Measurements from ENCODE around the gene PROCR.

PROCR gene

DNA sequence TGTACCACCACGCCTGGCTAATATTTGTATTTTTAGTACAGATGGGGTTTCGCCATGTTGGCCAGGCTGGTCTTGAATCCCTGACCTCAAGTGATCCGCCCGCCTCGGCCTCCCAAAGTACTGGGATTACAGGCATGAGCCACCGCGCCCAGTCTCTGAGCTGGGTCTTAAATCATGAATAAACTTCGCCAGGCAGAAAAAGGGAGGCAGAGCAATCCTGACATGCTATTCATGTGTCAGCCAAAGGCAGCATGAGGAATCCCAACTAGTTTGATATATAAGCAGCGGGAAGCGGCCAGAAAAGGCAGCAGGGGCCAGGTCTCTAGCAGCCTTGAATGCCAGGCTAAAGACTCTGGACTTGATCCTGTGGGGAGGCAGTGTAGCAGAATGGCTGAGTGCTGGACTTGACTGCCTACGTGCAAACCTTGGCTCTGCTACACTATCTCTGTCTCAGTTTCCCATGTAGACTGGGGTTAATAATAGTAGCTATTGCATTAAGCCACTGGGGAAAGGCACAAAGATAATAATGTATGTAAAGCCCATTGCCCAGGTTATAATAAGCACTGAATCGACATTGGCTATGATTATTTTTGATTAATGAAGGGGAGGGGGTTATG, 1.8 kb downstream of the PROCR start:
- no peak for TF ChIP-seq RAD21 (IDR thresholded peaks at IDR 0.05; ENCODE audit: low read depth)
- no peak for TF ChIP-seq CREB1 (IDR thresholded peaks at IDR 0.05; ENCODE audit: low read depth)
- no peak for TF ChIP-seq TEAD4 (IDR thresholded peaks at IDR 0.05)
- no peak for TF ChIP-seq MAX (IDR thresholded peaks at IDR 0.05)
- TF ChIP-seq CEBPB (IDR thresholded peaks at IDR 0.05) = no peak
- TF ChIP-seq YY1 (IDR thresholded peaks at IDR 0.05; ENCODE audit: low read depth) = no peak
- TF ChIP-seq, protein P1, sequence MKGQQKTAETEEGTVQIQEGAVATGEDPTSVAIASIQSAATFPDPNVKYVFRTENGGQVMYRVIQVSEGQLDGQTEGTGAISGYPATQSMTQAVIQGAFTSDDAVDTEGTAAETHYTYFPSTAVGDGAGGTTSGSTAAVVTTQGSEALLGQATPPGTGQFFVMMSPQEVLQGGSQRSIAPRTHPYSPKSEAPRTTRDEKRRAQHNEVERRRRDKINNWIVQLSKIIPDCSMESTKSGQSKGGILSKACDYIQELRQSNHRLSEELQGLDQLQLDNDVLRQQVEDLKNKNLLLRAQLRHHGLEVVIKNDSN (IDR thresholded peaks at IDR 0.05) = no peak

- peak; percentile 78 for TF ChIP-seq MAX (IDR thresholded peaks at IDR 0.05)
- no peak for TF ChIP-seq TAF1 (IDR thresholded peaks at IDR 0.05; ENCODE audit: low read depth)
- no peak for TF ChIP-seq NFIC (IDR thresholded peaks at IDR 0.05)
Observed at GRCh38 chr20:35174458-35175216, 2.8 kb downstream of the PROCR start.

DNA sequence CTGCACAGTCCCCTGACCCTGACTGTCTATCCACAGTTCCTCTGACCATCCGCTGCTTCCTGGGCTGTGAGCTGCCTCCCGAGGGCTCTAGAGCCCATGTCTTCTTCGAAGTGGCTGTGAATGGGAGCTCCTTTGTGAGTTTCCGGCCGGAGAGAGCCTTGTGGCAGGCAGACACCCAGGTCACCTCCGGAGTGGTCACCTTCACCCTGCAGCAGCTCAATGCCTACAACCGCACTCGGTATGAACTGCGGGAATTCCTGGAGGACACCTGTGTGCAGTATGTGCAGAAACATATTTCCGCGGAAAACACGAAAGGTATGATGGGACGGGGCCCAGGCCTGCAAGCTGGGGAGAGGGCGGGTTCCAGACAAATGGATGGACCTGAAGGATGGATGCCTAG, 4.3 kb downstream of the PROCR start:
- no peak for TF ChIP-seq TAF1 (IDR thresholded peaks at IDR 0.05; ENCODE audit: low read depth)
- TF ChIP-seq, protein P1 (IDR thresholded peaks at IDR 0.05) = no peak
- TF ChIP-seq EP300 (IDR thresholded peaks at IDR 0.05; ENCODE audit: borderline replicate concordance) = no peak
- TF ChIP-seq CREB1 (IDR thresholded peaks at IDR 0.05; ENCODE audit: low read depth) = no peak
- no peak for TF ChIP-seq YY1 (IDR thresholded peaks at IDR 0.05; ENCODE audit: low read depth)
- TF ChIP-seq TEAD4 (IDR thresholded peaks at IDR 0.05) = no peak
- TF ChIP-seq TCF12 (IDR thresholded peaks at IDR 0.05; ENCODE audit: low read depth) = no peak
- no peak for TF ChIP-seq CEBPB (IDR thresholded peaks at IDR 0.05)
- TF ChIP-seq RAD21 (IDR thresholded peaks at IDR 0.05; ENCODE audit: low read depth) = no peak
- TF ChIP-seq FOXM1 (IDR thresholded peaks at IDR 0.05; ENCODE audit: borderline replicate concordance, low read depth) = no peak
- TF ChIP-seq EGR1 (IDR thresholded peaks at IDR 0.05) = no peak
- TF ChIP-seq MAX (IDR thresholded peaks at IDR 0.05) = no peak
- no peak for TF ChIP-seq ZBTB7A (IDR thresholded peaks at IDR 0.05; ENCODE audit: low read depth)
- TF ChIP-seq NFIC (IDR thresholded peaks at IDR 0.05) = no peak
- TF ChIP-seq, protein P2, sequence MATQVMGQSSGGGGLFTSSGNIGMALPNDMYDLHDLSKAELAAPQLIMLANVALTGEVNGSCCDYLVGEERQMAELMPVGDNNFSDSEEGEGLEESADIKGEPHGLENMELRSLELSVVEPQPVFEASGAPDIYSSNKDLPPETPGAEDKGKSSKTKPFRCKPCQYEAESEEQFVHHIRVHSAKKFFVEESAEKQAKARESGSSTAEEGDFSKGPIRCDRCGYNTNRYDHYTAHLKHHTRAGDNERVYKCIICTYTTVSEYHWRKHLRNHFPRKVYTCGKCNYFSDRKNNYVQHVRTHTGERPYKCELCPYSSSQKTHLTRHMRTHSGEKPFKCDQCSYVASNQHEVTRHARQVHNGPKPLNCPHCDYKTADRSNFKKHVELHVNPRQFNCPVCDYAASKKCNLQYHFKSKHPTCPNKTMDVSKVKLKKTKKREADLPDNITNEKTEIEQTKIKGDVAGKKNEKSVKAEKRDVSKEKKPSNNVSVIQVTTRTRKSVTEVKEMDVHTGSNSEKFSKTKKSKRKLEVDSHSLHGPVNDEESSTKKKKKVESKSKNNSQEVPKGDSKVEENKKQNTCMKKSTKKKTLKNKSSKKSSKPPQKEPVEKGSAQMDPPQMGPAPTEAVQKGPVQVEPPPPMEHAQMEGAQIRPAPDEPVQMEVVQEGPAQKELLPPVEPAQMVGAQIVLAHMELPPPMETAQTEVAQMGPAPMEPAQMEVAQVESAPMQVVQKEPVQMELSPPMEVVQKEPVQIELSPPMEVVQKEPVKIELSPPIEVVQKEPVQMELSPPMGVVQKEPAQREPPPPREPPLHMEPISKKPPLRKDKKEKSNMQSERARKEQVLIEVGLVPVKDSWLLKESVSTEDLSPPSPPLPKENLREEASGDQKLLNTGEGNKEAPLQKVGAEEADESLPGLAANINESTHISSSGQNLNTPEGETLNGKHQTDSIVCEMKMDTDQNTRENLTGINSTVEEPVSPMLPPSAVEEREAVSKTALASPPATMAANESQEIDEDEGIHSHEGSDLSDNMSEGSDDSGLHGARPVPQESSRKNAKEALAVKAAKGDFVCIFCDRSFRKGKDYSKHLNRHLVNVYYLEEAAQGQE (IDR thresholded peaks at IDR 0.05; ENCODE audit: low read depth) = no peak

DNA sequence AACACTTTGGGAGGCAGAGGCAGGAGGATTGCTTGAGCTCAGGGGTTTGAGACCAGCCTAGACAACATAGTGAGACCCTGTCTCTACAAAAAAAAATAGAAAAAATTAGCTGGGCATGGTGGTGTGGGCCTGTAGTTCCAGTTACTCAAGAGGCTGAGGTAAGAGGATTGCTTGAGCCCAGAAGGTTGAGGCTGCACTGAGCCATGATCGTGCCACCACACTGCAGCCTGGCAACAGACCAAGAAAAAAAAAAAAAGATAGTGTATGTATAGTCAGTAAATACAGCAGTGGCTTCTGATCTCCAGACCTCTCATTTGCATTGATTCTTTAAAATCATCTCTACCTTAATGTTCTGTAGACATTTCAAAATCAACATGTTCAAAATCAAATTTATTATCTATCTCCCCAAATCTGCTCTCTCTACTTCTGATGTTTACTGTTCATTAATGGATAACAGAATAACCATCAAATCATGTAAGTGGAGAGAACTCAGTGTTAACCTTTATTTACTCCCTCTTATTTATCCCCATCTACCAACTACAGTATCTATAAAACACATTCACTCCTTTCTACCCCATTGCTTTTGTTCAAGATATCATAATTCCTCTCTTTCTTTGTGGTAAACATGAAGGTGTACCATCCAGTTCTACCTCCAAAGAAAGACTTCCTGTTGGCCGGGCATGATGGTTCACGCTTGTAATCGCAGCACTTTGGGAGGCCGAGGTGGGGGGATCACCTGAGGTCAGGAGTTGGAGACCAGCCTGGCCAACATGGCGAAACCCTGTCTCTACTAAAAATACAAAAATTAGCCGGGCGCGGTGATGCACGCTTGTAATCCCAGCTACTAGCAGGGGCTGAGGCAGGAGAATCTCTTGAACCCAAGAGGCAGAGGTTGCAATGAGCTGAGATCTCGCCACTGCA, 7.7 kb downstream of the PROCR start:
- TF ChIP-seq RAD21 (IDR thresholded peaks at IDR 0.05; ENCODE audit: low read depth) (no peak), MAX (IDR thresholded peaks at IDR 0.05) (no peak), NFIC (IDR thresholded peaks at IDR 0.05) (no peak), ZBTB7A (IDR thresholded peaks at IDR 0.05; ENCODE audit: low read depth) (no peak)
- TF ChIP-seq, protein P2 (IDR thresholded peaks at IDR 0.05; ENCODE audit: low read depth) = no peak

DNA sequence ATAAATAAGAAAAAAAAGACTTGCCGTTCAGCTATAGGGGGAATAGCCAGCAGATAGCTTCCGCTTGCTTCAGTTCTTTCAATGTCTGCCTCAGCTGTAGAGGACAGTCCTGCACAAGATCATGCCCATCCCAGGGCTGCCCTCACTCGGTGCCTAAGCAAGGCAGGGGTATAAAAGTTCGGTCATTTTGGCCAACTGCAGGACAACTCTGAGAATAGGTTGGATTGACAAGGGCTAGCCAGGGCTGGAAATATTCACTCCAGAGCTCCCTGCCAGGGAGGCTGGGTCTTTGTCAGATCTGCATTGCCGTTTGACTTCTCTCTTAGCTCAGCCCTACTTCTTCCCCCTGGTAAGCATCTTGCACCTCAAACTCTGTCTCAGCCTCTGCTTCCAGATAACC, 8.4 kb downstream of the PROCR start:
- no peak for TF ChIP-seq YY1 (IDR thresholded peaks at IDR 0.05; ENCODE audit: low read depth)
